Measurements from ENCODE around the gene BIRC7. TPM values are rescaled to one million over a fixed set of nuclear protein-coding genes. Genes with fewer than 3 reads are reported as not detected.

The BIRC7 gene
- total RNA-seq, 1 experiment from 2014 or later = 1.3 TPM

GRCh38 chr20:63246490-63247288, 11.0 kb downstream of the BIRC7 start:
- no peak for DNase-seq (ENCODE audit: low spot score)

DNA sequence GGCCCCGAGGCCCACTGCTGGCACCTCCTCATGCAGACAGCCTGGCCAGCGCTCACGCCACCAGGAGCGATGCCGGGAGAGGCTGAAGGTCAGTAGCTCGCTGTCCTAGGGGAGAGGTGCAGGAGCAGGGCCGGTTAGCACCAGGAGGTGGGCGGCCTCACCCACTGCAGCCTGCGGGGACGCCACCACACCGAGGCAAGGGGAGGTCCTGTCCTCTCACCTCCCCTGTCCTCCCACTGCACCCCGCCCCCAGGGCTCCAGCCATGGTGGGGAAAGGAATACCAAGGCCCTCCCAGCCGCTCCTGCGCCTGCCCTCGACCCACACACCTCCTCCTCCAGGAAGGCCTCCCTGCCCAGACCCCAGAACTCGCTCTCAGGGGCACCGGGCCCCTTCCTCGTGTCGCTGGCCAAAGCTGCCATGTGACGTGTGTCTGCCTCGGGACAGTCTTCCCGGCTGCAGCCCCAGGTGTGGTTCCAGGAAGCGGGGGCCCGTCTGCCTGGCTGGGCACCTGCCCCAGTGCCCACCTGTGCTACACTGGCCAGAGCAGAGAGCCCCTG, 12.0 kb downstream of the BIRC7 start:
- DNase-seq (ENCODE audit: low spot score) = no peak

DNA sequence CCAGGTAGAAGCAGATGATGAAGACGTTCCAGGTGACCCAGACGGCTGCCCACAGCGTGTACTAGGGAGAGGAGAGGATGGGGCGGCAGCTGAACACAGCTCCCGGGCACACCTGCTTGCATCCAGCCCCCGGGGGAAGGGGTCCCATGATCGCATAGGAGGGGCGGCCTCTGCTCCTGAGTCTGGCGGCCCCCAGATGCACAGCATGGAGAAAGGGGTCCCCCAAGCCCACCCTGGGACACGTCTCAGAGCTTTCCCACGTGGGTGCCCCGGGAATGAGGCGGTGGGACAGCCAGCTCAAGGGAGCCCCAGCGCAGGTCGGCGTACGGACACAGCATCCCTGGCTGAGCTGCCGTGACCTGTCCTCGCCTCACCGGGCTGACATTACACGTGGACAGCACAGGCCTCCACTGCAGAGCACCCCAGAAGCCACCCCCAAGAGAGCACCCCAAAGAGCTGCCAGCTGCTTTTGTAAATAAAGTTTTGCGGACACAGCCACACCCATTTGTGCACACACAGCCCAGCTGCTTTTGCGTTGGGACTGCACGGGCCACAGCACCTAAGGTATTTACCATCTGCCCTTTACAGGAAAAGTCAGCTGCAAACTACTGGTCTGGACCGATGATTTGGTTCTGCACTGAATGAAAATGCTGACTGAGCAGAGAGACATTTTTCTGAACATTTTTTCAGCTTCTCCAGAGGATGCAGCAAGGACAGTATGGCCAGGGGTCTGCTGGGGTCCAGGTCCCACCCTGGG, 13.3 kb downstream of the BIRC7 start:
- no peak for DNase-seq (ENCODE audit: low spot score)

DNA sequence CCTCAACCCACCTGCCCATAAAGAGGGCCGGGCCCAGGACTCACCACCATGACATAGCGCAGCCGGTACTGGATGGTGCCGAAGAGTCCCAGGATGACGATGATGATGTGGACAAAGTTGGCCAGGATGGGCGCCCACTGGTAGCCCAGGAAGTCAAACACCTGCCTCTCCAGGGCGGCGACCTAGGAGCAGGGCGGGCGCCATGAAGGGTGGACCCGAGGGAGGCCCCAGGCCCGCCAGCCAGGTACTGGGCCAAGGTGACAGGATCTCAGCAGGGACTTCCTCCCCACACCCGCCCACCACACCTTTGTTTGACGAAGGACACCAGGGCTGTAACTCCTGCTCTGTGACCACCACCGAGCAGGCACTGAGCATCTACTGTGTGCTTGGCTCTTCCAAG, 14.2 kb downstream of the BIRC7 start:
- DNase-seq (ENCODE audit: low spot score) = no peak

DNA sequence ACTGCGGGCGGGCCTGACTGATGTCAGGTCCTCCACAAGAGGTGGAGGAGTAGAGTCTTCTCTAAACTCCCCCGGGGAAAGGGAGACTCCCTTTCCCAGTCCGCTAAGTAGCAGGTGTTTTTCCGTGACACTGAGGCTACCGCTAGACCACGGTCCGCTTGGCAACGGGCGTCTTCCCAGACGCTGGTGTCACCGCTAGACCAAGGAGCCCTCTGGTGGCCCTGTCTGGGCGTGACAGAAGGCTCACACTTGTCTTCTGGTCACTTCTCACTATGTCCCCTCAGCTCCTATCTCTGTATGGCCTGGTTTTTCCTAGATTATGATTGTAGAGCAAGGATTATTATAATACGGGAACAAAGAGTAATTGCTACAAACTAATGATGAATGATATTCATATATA, 15.6 kb downstream of the BIRC7 start:
- peak; percentile 40 for DNase-seq (ENCODE audit: low spot score)

DNA sequence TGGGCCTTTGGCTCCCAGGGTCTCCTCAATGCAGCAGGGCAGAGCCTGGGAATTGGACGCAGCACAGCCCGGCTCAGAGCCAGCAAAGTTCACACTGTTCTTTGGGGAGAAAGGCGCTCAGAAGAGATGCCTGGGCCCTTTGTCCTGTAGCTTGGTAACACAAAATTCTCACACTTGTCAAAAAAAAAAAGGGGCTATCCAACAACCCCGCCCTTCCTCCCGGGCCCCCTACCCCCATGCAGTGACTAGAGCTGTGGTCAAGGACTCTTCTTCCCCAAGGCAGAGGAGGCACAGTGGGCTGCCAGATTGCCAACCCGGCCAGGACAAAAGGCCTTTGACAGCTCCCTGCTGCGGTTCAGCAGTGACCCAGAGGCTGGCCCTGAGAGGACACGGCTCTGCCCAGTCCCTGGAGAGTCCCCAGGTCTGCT, 16.6 kb downstream of the BIRC7 start:
- DNase-seq (ENCODE audit: low spot score) = no peak

GRCh38 chr20:63253065-63253437, 17.3 kb downstream of the BIRC7 start:
- DNase-seq (ENCODE audit: low spot score) = no peak

GRCh38 chr20:63253438-63254231, 17.9 kb downstream of the BIRC7 start:
- DNase-seq (ENCODE audit: low spot score) = no peak

GRCh38 chr20:63254232-63254605, 18.5 kb downstream of the BIRC7 start, which contains the start of gene NKAIN4:
TSS of gene NKAIN4 (minus strand) at chr20:63254463. CDS start at chr20:63254450, 13 bp downstream.
- no peak for DNase-seq (ENCODE audit: low spot score)

DNA sequence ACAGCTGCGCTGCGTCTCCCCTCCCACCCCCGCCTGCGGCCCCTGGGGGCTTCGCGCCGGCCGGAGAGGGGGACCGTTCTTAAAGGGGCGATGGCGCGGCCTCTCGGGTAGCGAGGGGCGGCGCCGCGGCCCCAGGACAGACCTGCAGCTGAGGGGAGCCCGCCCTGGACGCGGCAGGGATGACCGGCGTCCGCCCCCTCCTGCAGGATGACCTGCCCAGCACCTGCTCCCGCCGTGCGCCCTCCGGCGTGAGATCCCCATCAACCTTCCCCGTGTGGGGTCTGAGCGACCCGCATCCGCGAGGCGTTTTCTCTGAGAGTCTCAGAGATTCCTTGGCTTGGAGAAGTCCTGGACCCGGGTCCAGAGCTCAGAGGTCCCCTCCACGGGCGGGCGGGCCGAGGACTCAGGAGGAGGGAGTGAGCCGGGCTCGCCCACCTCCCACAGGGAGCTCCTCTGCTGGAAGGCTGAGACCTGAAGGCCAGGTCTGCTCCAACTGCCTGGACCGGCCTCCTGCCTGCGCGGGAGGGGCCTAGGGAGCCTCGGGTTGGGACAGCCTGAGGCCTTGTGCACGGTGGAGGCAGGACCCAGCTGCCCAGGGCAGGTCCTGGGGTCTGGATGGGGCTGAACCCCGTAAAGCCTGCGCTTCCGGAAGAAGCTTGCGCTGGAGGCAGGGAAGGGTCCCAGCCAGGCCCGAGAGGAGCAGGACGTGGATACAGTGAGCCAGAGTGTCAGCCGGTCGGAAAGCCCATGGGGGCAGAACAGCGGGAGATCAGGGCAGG, 19.1 kb downstream of the BIRC7 start:
- no peak for DNase-seq (ENCODE audit: low spot score)

GRCh38 chr20:63255931-63256704, 20.4 kb downstream of the BIRC7 start:
- no peak for DNase-seq (ENCODE audit: low spot score)

DNA sequence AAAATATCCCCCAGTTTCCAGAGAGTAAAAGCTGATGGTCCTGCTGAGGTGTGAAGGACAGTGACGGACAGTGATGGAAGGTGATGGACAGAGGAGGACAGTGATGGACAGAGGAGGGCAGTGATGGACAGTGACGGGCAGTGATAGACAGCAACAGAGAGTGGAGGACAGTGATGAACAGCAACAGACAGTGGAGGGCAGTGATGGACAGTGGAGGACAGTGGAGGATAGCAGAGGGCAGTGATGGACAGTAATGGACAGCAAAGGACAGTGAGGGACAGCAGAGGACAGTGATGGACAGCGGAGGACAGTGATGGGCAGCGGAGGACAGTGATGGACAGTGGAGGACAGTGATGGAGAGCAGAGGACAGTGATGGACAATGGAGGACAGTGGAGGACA, 21.2 kb downstream of the BIRC7 start:
- no peak for DNase-seq (ENCODE audit: low spot score)

DNA sequence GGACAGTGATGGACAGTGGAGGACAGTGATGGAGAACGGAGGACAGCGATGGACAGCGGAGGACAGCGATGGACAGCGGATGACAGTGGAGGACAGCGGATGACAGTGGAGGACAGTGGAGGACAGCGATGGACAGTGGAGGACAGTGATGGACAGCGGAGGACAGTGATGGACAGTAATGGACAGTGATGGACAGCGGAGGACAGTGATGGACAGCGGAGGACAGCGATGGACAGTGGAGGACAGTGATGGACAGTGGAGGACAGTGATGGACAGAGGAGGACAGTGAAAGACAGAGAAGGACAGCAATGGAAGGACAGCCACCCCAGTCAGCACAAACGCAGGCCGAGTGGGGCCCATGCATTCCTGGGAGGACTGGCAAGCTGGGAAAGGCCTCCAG, 21.9 kb downstream of the BIRC7 start:
- DNase-seq (ENCODE audit: low spot score) = no peak

- DNase-seq (ENCODE audit: low spot score) = no peak
Measured at GRCh38 chr20:63258781-63259180, 23.1 kb downstream of the BIRC7 start.

DNA sequence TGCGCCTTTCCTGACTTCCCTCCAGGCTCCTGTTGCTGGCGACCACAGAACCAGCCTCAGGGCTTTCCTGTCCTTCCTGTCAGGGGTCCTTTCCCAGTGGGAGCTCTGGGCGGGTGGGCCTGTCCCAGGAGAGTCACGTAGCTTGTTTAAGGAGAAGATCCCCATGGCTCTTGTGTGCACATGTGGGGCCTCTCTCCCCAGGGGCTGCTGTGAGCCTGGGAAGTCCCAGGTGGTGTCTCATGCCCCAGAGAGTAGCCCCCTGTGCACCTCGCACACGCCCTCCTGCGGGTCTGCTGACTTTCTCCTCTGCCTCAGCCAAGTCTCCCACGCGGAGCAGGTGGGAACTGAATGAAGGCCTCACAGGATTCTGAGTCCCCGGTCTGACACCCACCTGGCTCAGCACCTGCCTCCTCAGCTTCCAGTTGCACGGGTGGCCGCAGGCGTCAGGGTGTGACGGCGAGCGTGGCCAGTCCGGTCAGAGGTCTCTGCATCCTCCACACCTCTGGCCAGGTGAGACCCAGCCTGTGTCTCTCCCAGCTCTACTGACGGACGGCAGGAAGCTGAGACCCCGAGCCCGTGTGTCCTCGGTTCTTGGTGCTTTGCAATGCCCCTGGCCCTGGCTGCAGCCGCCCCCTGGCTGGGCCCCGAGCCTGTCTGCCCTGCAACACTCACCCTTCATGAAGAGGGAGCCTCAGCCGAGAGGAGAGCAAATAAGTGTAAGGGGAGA, 24.2 kb downstream of the BIRC7 start:
- DNase-seq (ENCODE audit: low spot score) = no peak

DNA sequence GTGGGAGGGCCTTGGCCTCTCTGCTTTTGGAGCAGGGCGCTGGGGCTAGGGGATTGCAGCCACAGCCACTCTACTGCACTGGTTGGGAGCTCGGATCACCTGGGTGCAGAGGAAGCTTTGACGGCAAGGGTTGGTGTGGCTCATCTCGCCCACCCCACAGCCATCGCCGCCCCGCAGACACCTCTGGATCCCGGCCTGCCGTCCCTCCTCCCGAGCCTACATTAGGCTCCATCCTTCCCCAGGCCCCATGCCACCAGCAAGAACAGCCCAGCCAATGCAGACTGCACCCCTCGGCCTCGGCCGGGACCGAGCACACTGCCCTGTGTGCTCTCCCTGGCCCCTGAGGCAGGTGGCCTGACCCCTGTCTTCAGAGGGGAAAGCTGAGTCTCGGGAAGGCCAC, 24.8 kb downstream of the BIRC7 start:
- no peak for DNase-seq (ENCODE audit: low spot score)

- DNase-seq (ENCODE audit: low spot score) = no peak
Measured at GRCh38 chr20:63261060-63261794, 25.5 kb downstream of the BIRC7 start.

DNA sequence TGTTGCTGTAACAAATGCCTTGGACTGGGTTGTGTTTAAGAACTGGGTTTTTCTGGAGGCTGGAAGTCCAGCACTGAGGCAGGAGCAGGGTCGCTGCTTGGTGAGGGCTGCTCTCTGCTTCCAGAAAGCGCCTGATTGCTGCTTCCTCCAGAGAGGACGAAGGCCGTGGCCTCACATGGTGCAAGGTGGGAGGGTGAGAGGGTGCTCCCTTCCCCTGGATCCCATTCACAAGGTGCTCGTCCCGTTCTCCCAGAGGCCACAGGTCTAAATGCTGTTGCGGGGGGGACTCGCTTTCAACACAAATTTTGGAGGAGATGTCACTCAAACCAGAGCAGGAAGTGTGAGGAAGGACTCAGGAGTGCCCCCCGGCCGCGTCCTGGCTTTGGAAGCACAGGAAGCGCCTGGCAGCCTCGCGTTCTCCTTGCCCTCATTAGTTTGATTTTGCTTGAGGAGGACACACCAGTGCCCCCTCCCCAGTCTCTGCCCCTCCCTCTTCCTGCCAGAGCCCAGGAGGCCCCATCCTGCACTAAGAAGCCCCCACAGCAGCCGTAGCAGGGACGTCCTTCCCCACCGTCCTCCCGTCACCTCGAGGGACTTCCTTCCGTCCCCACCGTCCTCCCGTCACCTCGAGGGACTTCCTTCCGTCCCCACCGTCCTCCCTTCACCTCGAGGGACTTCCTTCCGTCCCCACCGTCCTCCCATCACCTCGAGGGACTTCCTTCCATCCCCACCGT, 26.3 kb downstream of the BIRC7 start:
- no peak for DNase-seq (ENCODE audit: low spot score)

Measured in HT-29 (cell line).